ENCODE data around the gene ERGIC1. TPM values are rescaled to one million over a fixed set of nuclear protein-coding genes. Genes with fewer than 3 reads are reported as not detected.

The ERGIC1 gene
- total RNA-seq, 4 donors from 2014 or later, result 156 to 214 (median 175) TPM

GRCh38 chr5:172919525-172920446 is 85.7 kb downstream of the ERGIC1 start:
- Histone ChIP-seq H3K4me3 (replicated peaks in 1 of 3) (no peak overlapping the region), H3K9me3 (no peaks in the 10 kb centered on the region), H3K27ac (no peak overlapping the region), H3K27me3 (no peaks in the 10 kb centered on the region), H3K36me3 (peaks cover 12 to 53% of the 10 kb centered on the region in 2 donors), H3K4me1 (no peaks in the 10 kb centered on the region)
- intact Hi-C loops (cut with DNase I), result no loop called here
- no peak for TF ChIP-seq POLR2A (IDR thresholded peaks at IDR 0.05)
- no peak for TF ChIP-seq CTCF (IDR thresholded peaks at IDR 0.05)
- 79 to 92% methylated on average over 12 to 14 of the region's 16 CpGs for WGBS, 2 donors
- no peak for DNase-seq

- no peaks in the 10 kb centered on the region for H3K4me1 ChIP-seq
- no peak for DNase-seq
- no peak overlapping the region for H3K4me3 ChIP-seq (replicated peaks in 1 of 3)
- no peak for TF ChIP-seq CTCF (IDR thresholded peaks at IDR 0.05)
- TF ChIP-seq POLR2A (IDR thresholded peaks at IDR 0.05), result no peak
- 88 to 89% methylated on average over 11 to 13 of the region's 13 CpGs for WGBS, 2 donors
- H3K27me3 ChIP-seq, result no peaks in the 10 kb centered on the region
- peaks cover 6 to 46% of the 10 kb centered on the region in 2 donors for H3K36me3 ChIP-seq
- no peaks in the 10 kb centered on the region for H3K9me3 ChIP-seq
- intact Hi-C loops (cut with DNase I), result no loop called here
- H3K27ac ChIP-seq, result no peak overlapping the region
Measured at GRCh38 chr5:172920447-172920849, 86.4 kb downstream of the ERGIC1 start.

- no peaks in the 10 kb centered on the region for H3K4me1 ChIP-seq
- H3K9me3 ChIP-seq, result no peaks in the 10 kb centered on the region
- intact Hi-C loops (cut with DNase I), result no loop called here
- no peak overlapping the region for H3K4me3 ChIP-seq (replicated peaks in 1 of 3)
- no peak overlapping the region for H3K27ac ChIP-seq
- H3K36me3 ChIP-seq, result peaks cover under 1 to 41% of the 10 kb centered on the region in 2 donors
- no peak for DNase-seq
- no peaks in the 10 kb centered on the region for H3K27me3 ChIP-seq
- TF ChIP-seq CTCF (IDR thresholded peaks at IDR 0.05) (no peak), POLR2A (IDR thresholded peaks at IDR 0.05) (no peak)
- WGBS, 2 donors, result 96 to 98% methylated on average over 11 to 12 of the region's 12 CpGs
Measured at GRCh38 chr5:172920995-172921394, 86.9 kb downstream of the ERGIC1 start.

GRCh38 chr5:172921906-172922305 is 87.9 kb downstream of the ERGIC1 start:
- Histone ChIP-seq H3K36me3 (peaks cover 0 to 42% of the 10 kb centered on the region in 2 donors), H3K9me3 (no peaks in the 10 kb centered on the region), H3K27me3 (no peaks in the 10 kb centered on the region), H3K27ac (no peak overlapping the region), H3K4me3 (replicated peaks in 1 of 3) (no peak overlapping the region), H3K4me1 (no peaks in the 10 kb centered on the region)
- no peak for DNase-seq
- no peak for TF ChIP-seq POLR2A (IDR thresholded peaks at IDR 0.05)
- no peak for TF ChIP-seq CTCF (IDR thresholded peaks at IDR 0.05)
- intact Hi-C loops (cut with DNase I), result no loop called here
- 93 to 95% methylated on average over 7 of the region's 7 CpGs for WGBS, 2 donors

GRCh38 chr5:172923539-172923938 is 89.5 kb downstream of the ERGIC1 start:
- Histone ChIP-seq H3K4me1 (no peaks in the 10 kb centered on the region), H3K36me3 (peaks cover 0 to 43% of the 10 kb centered on the region in 2 donors), H3K27ac (no peak overlapping the region), H3K4me3 (replicated peaks in 1 of 3) (no peak overlapping the region), H3K9me3 (no peaks in the 10 kb centered on the region), H3K27me3 (no peaks in the 10 kb centered on the region)
- intact Hi-C loops (cut with DNase I), result no loop called here
- WGBS, 2 donors, result 81 to 100% methylated on average over 2 to 4 of the region's 5 CpGs
- no peak for DNase-seq
- TF ChIP-seq POLR2A (IDR thresholded peaks at IDR 0.05) (no peak), CTCF (IDR thresholded peaks at IDR 0.05) (no peak)

Data from thyroid gland (tissue), 4 donors.